Thymus (tissue), 11 donors: ENCODE measurements around the gene UNC80. TPM values are rescaled to one million over a fixed set of nuclear protein-coding genes. Genes with fewer than 3 reads are reported as not detected.

ENCODE experiments used
- DNase-seq, 9 donors: peaks; one replicate each; pipeline ENCODE4 v3.0.0-alpha.2; 2013; ENCODE audit warnings: low spot score in 9 of 9, low read depth in 6 of 9, missing footprints in 1 of 9
- H3K27ac ChIP-seq, 2 donors: one replicate each; pipeline ENCODE4 v1.5.1; 2013; ENCODE audit warnings: control low read depth in 1 of 2, low read depth in 1 of 2, low read length in 1 of 2, mild to moderate bottlenecking in 1 of 2, moderate library complexity in 1 of 2
- H3K27me3 ChIP-seq, 2 donors: one replicate each; pipeline ENCODE4 v1.5.1; 2013; ENCODE audit warnings: low read length in 1 of 2; ENCODE audit not compliant: control insufficient read depth in 2 of 2, insufficient read depth in 1 of 2
- H3K36me3 ChIP-seq, 2 donors: one replicate each; pipeline ENCODE4 v1.5.1; 2013; ENCODE audit warnings: low read length in 1 of 2, mild to moderate bottlenecking in 1 of 2, moderate library complexity in 1 of 2; ENCODE audit not compliant: control insufficient read depth in 2 of 2, insufficient read depth in 2 of 2
- H3K4me1 ChIP-seq, 2 donors: one replicate each; pipeline ENCODE4 v1.5.1; 2013; ENCODE audit warnings: low read length in 2 of 2; ENCODE audit not compliant: control insufficient read depth in 2 of 2, insufficient read depth in 2 of 2
- H3K4me3 ChIP-seq, 2 donors: one replicate each; pipeline ENCODE4 v1.5.1; 2013; ENCODE audit warnings: low read length in 2 of 2, control low read depth in 1 of 2, mild to moderate bottlenecking in 1 of 2
- H3K9me3 ChIP-seq, 2 donors: one replicate each; pipeline ENCODE4 v1.5.1; 2013; ENCODE audit warnings: low read length in 1 of 2, mild to moderate bottlenecking in 1 of 2; ENCODE audit not compliant: control insufficient read depth in 2 of 2, insufficient read depth in 1 of 2
- WGBS: extraction: QIAGEN DNeasy Blood & Tissue Kit; methylation state at CpG from one replicate; pipeline ENCODE4 v1.1.7; 2013; 5-methylcytosine and 5-hydroxymethylcytosine counted together
- polyA plus RNA-seq: library from polyadenylated mRNA; stranded (reverse); fragments of 200-250 nt; gene quantifications from one replicate; pipeline ENCODE4 v1.2.3, GENCODE V29; 2013
- total RNA-seq: library from RNA; stranded (reverse); fragments of 120-200 nt; gene quantifications from one replicate; pipeline ENCODE4 v1.2.4, GENCODE V29; 2013
- donor health status: healthy.

UNC80 gene
- total and polyA plus RNA-seq, 2 donors: 0.38 to 0.62 TPM

DNA sequence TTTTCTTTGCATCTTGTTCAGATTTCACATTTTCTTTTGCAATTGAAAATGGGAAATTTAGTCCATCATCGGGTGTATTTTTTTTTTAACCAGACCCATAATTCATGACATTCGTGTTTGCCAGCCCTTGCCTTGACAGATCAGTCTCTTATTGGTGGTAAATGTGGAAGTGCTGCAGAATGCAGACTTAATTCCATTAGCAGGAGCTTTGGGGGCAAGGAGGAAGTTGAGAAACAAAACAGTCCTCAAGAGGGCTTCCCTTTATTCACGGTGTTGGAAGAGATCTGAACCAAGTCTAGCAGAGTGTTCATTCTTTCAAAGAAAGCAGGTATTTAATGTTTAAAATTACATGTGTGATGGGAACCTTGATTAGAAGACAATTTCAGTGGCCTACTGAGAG is 214.2 kb downstream of the UNC80 start:
- no peaks in the 10 kb centered on the region for H3K4me1 ChIP-seq
- no peak for DNase-seq
- H3K9me3 ChIP-seq: no peaks in the 10 kb centered on the region
- no peaks in the 10 kb centered on the region for H3K36me3 ChIP-seq
- no peak overlapping the region for H3K4me3 ChIP-seq
- no peak overlapping the region for H3K27ac ChIP-seq
- no peaks in the 10 kb centered on the region for H3K27me3 ChIP-seq
- 23% methylated on average over 3 of the region's 3 CpGs for WGBS

DNA sequence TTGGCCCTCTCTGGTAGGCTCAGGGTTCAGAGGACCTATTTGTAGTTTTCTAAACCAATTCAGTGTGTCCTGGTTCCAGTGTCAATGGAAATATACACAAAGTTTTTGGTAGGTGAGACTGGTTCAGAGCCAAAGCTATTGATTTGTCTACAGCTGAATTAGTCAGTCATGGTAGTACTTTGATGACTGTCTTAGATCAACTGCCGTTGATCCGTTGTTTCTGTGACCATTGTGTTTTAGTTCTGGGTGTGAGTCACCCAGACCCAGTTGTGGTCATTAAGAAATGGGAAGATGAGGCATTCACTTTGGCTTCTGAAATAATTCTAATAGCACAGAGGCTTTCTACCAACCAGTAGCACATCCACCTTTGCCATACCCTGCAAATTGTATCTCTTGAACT is 214.8 kb downstream of the UNC80 start:
- Histone ChIP-seq H3K9me3 (no peaks in the 10 kb centered on the region), H3K36me3 (no peaks in the 10 kb centered on the region), H3K4me1 (no peaks in the 10 kb centered on the region), H3K27ac (no peak overlapping the region), H3K4me3 (no peak overlapping the region), H3K27me3 (no peaks in the 10 kb centered on the region)
- DNase-seq: no peak
- 97% methylated on average over 2 of the region's 2 CpGs for WGBS

DNA sequence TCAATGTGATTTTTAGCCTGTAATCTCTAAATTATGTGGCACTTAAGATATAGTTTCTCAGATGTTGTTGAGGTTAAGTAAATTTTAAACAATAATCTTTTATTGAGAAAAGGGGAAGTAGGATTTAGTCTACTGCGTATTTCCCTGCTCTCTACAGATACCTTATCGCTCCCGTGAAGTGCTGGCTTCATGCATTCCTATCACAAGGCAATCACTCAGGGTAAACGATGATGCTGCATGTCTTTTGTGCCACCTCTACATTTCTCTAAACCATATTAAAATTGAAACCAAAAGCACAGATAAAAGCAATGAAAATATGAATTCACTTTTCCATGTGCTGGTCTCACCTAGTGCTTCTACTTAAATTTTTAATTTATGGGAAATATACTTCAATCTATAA is 216.4 kb downstream of the UNC80 start:
- Histone ChIP-seq H3K27ac (no peak overlapping the region), H3K9me3 (no peaks in the 10 kb centered on the region), H3K4me1 (no peaks in the 10 kb centered on the region), H3K4me3 (no peak overlapping the region), H3K36me3 (no peaks in the 10 kb centered on the region), H3K27me3 (no peaks in the 10 kb centered on the region)
- 10% methylated on average over 4 of the region's 4 CpGs for WGBS
- DNase-seq: no peak

DNA sequence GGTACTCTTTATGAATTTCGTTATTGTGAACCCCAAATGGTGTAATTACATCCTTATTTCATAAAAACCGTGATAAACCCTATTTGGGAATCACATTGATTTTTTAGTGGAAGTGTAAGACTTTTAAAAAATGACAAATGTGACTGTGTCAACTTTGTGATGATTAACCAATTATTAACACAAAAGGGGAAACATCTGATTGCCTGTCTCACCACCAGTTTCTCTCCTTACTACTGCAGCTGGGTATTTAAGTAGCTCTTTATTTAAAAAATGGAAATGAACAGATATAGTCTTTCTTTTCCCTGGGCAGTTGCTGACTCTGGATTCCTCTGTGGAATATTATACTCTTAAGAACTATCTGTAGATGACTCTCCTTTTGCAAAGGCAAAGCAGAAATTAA is 219.2 kb downstream of the UNC80 start:
- Histone ChIP-seq H3K36me3 (no peaks in the 10 kb centered on the region), H3K4me3 (no peak overlapping the region), H3K4me1 (no peaks in the 10 kb centered on the region), H3K27ac (no peak overlapping the region), H3K27me3 (no peaks in the 10 kb centered on the region), H3K9me3 (no peaks in the 10 kb centered on the region)
- 92% methylated on average over 2 of the region's 2 CpGs for WGBS
- DNase-seq: no peak

DNA sequence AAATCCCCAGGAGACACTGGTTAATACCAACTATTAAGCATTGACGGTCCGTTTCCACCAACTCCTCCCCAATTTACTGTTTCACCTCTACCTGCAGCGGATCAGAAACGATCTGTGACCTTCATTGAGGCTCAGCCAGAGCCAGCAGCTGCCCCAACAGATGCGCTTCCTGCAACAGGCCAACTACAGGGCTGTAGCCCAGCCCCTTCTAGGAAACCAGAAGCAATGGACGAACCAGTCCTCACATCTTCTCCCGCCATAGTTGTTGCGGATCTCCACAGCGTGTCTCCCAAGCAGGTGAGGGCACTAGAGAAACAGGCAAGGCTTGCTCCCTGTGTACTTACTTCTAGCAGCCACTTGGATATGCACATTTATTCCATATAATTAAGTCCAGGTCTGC is 222.3 kb downstream of the UNC80 start:
- Histone ChIP-seq H3K27ac (no peak overlapping the region), H3K9me3 (no peaks in the 10 kb centered on the region), H3K36me3 (no peaks in the 10 kb centered on the region), H3K4me3 (no peak overlapping the region), H3K27me3 (no peaks in the 10 kb centered on the region), H3K4me1 (no peaks in the 10 kb centered on the region)
- WGBS: 97% methylated on average over 9 of the region's 9 CpGs
- no peak for DNase-seq

DNA sequence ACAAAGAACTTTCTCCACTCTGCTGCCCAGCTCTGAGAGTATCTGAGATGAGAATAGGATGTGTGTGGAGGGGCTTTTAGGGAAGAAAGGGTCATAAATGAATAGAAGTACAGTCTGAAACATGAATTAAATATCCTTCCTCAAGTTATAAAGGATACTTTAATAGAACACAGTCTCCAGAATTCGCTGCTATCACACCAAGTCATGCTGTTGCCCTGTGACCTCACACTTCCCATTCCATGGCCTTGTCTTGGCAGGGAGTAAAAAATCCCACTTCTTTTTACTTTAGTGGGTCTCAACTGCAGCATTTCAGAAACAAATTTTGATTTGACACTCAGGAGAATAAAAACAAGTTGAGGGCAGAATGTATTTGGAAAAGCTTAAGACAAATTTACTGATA is 227.0 kb downstream of the UNC80 start:
- Histone ChIP-seq H3K9me3 (no peaks in the 10 kb centered on the region), H3K36me3 (no peaks in the 10 kb centered on the region), H3K27ac (no peak overlapping the region), H3K4me1 (peaks cover 4 to 13% of the 10 kb centered on the region in 2 donors), H3K27me3 (no peaks in the 10 kb centered on the region), H3K4me3 (no peak overlapping the region)
- 94% methylated on average over 1 of the region's 1 CpG for WGBS
- no peak for DNase-seq

DNA sequence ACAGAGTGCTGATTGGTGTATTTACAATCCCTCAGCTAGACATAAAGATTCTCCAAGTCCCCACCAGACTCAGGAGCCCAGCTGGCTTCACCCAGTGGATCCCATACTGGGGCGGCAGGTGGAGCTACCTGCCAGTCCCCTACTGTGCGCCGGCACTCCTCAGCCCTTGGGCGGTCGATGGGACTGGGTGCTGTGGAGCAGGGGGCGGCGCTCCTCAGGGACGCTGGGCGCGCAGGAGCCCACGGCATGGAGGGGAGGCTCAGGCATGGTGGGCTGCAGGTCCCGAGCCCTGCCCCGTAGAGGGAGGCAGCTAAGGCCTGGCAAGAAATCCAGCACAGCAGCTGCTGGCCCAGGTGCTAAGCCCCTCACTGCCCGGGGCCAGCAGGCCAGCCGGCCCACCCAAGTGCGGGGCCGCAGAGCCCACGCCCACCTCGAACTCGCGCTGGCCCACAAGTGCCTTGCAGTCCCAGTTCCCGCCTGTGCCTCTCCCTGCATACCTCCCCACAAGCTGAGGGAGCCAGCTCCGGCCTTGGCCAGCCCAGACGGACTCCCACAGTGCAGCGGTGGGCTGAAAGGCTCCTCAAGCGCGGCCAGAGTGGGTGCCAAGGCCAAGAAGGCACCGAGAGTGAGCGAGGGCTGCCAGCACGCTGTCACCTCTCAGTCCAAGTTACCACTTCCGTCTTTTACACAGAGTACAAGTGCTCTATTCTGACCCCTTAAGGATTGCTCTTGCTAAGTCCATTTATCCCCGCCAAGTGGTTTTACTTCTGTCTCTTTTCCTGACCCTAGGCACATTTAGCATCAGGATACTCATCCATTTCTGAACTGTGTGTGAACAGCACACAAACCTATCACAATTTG is 229.1 kb downstream of the UNC80 start:
- H3K4me3 ChIP-seq: no peak overlapping the region
- H3K4me1 ChIP-seq: peaks cover 15 to 18% of the 10 kb centered on the region in 2 donors
- no peak overlapping the region for H3K27ac ChIP-seq
- no peaks in the 10 kb centered on the region for H3K9me3 ChIP-seq
- H3K36me3 ChIP-seq: peaks cover 0 to 8% of the 10 kb centered on the region in 2 donors
- no peaks in the 10 kb centered on the region for H3K27me3 ChIP-seq
- WGBS: 98% methylated on average over 32 of the region's 32 CpGs
- no peak for DNase-seq

DNA sequence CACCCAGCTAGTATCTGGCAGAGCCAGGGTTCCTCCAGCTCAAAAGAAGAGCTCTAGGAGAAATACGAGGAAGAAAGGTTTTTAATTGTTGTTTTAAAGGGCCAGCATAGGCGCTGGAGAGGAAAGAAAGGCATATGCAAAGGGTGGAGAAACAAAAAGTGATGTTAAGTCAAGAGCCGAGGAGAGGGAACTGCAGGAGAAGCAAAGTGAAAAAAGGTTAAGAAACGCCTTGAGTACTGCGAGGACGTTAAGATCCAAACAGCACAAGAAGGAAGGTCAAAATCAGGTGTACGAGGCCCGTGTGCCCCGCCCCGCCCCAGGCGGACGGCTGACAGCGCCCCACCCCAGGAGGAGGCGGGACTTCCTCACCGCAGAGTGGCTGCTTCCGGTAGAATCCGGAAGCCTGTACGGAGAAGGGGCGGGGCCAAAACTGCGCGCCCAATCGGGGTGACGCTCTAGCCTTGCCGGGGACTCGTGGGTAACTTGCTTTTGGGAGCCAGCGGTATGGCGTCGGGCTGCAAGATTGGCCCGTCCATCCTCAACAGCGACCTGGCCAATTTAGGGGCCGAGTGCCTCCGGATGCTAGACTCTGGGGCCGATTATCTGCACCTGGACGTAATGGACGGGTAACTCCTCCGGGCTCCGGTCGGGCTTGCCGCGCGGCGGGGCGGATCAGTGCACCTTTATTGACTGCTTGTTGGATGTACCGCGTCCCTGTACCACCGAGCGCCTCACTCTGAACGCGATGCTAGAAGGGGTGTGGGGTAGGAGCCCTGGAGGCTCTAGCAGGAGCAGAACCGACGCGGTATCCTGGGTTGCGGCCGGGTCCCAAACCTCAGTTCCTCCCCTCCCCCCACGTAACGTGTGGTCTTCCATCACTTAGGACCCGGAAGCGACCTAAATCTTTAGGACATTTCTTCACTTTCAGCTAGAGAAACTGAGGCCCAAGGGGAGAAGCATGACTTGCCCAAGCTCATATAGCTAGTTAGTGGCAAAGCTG is 230.8 kb downstream of the UNC80 start, which contains the start of gene RPE:
Gene RPE, plus strand, starts transcription at position 481 of the 1,000 bp plus-strand sequence. Its CDS starts 24 bp downstream, at position 505.
- Histone ChIP-seq H3K36me3 (peaks cover 0 to 8% of the 10 kb centered on the region in 2 donors), H3K27ac (peak within 1 kb of the TSS; percentile 89 to 91), H3K27me3 (no peaks in the 10 kb centered on the region), H3K4me3 (peak within 1 kb of the TSS; percentile 86 to 94), H3K4me1 (peaks cover 15 to 18% of the 10 kb centered on the region in 2 donors), H3K9me3 (no peaks in the 10 kb centered on the region)
- under 1% methylated on average over 58 of the region's 58 CpGs for WGBS
- peak; percentile 87 to 98 (median 95) for DNase-seq

DNA sequence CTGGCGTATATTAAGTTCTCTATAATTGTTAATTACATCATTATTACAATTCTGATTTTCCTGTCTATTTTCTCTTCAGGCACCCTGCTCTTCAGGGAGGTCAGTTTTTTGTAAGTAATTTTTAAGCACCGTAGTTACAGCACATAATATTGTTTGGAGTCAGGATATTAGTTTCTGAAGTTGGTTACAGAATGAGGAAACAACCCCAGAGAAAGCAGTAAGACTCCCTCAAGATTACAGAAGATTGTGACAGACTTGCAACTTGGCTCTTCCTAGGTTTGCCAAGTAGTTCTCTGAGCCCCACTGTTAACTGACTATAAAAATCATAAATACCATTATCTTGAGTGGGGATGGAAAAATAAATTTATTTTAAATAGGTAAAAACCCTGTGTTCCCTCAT is 231.7 kb downstream of the UNC80 start:
- no peaks in the 10 kb centered on the region for H3K9me3 ChIP-seq
- H3K4me3 ChIP-seq: peak overlapping the region; percentile 86 to 94
- H3K4me1 ChIP-seq: peaks cover 15 to 18% of the 10 kb centered on the region in 2 donors
- H3K27ac ChIP-seq: no peak overlapping the region
- no peak for DNase-seq
- WGBS: 30% methylated on average over 2 of the region's 2 CpGs
- peaks cover 0 to 14% of the 10 kb centered on the region in 2 donors for H3K36me3 ChIP-seq
- H3K27me3 ChIP-seq: no peaks in the 10 kb centered on the region
